Loucy (cell line): ENCODE data around the gene ACTR1A.

Source experiments
- EZH2phosphoT487 ChIP-seq: fragments of 200-600 bp; IDR thresholded peaks from 2 replicates; pipeline ENCODE4 v1.6.1; 2018; ENCODE audit warnings: antibody characterized with exemption, mild to moderate bottlenecking, moderate library complexity, borderline replicate concordance
- TF ChIP-seq, protein P1 (sequence below): fragments of 200-600 bp; sonication (generic); conservative IDR thresholded peaks from 2 replicates; pipeline ENCODE4 v1.5.1; 2014; ENCODE audit warnings: mild to moderate bottlenecking, antibody characterized with exemption, low read length

DNA sequence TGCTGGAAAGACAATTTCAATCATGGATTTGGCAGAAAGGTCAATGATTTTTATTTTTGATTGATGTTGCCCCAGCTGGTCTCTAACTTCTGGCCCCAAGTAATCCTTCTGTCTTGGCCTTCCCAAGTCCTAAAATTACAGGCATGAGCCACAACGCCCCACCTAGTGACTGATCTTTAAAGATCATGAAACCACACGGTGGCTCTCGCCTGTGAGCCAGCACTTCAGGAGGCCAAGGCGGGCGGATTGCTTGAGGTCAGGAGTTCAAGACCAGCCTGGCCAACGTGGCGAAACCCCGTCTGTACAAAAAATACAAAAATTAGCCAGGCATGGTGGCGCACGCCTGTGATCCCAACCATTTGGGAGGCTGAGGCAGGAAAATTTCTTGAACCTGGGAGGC, 38.5 kb downstream of the ACTR1A start:
- TF ChIP-seq, protein P1, sequence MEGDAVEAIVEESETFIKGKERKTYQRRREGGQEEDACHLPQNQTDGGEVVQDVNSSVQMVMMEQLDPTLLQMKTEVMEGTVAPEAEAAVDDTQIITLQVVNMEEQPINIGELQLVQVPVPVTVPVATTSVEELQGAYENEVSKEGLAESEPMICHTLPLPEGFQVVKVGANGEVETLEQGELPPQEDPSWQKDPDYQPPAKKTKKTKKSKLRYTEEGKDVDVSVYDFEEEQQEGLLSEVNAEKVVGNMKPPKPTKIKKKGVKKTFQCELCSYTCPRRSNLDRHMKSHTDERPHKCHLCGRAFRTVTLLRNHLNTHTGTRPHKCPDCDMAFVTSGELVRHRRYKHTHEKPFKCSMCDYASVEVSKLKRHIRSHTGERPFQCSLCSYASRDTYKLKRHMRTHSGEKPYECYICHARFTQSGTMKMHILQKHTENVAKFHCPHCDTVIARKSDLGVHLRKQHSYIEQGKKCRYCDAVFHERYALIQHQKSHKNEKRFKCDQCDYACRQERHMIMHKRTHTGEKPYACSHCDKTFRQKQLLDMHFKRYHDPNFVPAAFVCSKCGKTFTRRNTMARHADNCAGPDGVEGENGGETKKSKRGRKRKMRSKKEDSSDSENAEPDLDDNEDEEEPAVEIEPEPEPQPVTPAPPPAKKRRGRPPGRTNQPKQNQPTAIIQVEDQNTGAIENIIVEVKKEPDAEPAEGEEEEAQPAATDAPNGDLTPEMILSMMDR: no peak
- no peak for TF ChIP-seq EZH2phosphoT487
